Adrenal gland (tissue), 12 donors: ENCODE results near the gene PTTG1IP. TPM values are rescaled to one million over a fixed set of nuclear protein-coding genes. Genes with fewer than 3 reads are reported as not detected.

Experiments
- DNase-seq, 7 donors: peaks; one replicate each; pipeline ENCODE4 v3.0.0-alpha.2; 2019 to 2020
- H3K27ac ChIP-seq, 5 donors: fragments of 200-600 bp; sonication (generic) in 4 of 5; 1 replicate in 3 of 5; 2 replicates in 2 of 5; pipeline versions ENCODE4 v1.5.1 to v1.8.0; 2016 to 2020; ENCODE audit warnings: mild to moderate bottlenecking in 1 of 5
- H3K27me3 ChIP-seq: fragments of 200-600 bp; 2 replicates; pipeline ENCODE4 v1.8.0; 2021
- H3K36me3 ChIP-seq, 2 donors: fragments of 200-600 bp; replicated peaks in 1 of 2; 1 replicate in 1 of 2; 2 replicates in 1 of 2; pipeline versions ENCODE4 v1.5.1 to v1.8.0; 2018 to 2022
- H3K4me1 ChIP-seq, 2 donors: fragments of 200-600 bp; replicated peaks in 1 of 2; 1 replicate in 1 of 2; 2 replicates in 1 of 2; pipeline versions ENCODE4 v1.5.1 to v1.8.0; 2018 to 2021
- H3K4me3 ChIP-seq, 4 donors: fragments of 200-600 bp; sonication (generic) in 3 of 4; one replicate each; pipeline ENCODE4 v1.5.1; 2016 to 2018
- H3K9me3 ChIP-seq, 3 donors: fragments of 200-600 bp; sonication (generic) in 1 of 3; replicated peaks in 1 of 3; 1 replicate in 2 of 3; 2 replicates in 1 of 3; pipeline versions ENCODE4 v1.5.1 to v1.8.0; 2016 to 2021
- POLR2A ChIP-seq, 2 donors: fragments of 450-650 bp; IDR thresholded peaks; one replicate each; pipeline ENCODE4 v1.6.1; 2017; ENCODE audit warnings: antibody characterized with exemption in 2 of 2, mild to moderate bottlenecking in 2 of 2, moderate library complexity in 1 of 2
- WGBS, 4 donors: extraction: QIAGEN DNeasy Blood & Tissue Kit in 2 of 4; methylation state at CpG; one replicate each; pipeline versions ENCODE4 v1.1.5 to v1.1.7; 2013 to 2017; 5-methylcytosine and 5-hydroxymethylcytosine counted together
- intact Hi-C, 2 donors: fragments of 100-400 bp; cut with DNase I; formaldehyde crosslinking; loops; one replicate each; pipeline versions ENCODE4 v1.14.1 to v1.15.0; 2022 to 2023
- polyA plus RNA-seq, 3 donors: library from polyadenylated mRNA; stranded (reverse); fragments of 200-250 nt in 2 of 3; fragments of 350-450 nt in 1 of 3; fragmentation: Illumina TruSeq in 1 of 3; extraction: RNeasy Lipid Tissue Mini Kit (QIAGEN cat#74804) in 1 of 3; gene quantifications; one replicate each; pipeline ENCODE4 v1.2.3, GENCODE V29; 2013 to 2014
- total RNA-seq, 9 donors: library from RNA; depleted of rRNA in 4 of 9; stranded (reverse); fragments of >200 nt in 4 of 9; fragments of 120-200 nt in 1 of 9; fragmentation: NEBNext Ultra II Directional in 1 of 9; extraction: Animal tissue kit (Norgen Biotek cat#: 25700) in 1 of 9; gene quantifications; one replicate each; pipeline versions ENCODE4 v1.1.0 to v1.2.4, GENCODE V29; 2013 to 2023
- TF ChIP-seq, protein P1 (sequence below), 6 experiments: fragments of 450-650 bp in 4 of 6; fragments of 200-600 bp in 2 of 6; sonication (generic) in 1 of 6; IDR thresholded peaks; 1 replicate in 5 of 6; 2 replicates in 1 of 6; pipeline versions ENCODE4 v1.5.1 to v1.8.0; 2016 to 2021; ENCODE audit warnings: antibody characterized with exemption in 6 of 6, mild to moderate bottlenecking in 2 of 6, moderate library complexity in 1 of 6
- donor health status: healthy with polysubstance abuse.
- donor health status: Bipolar disorder and iron deficiency.
- donor health status: DM: yes; HTN: yes; CAD: no.
- donor health status: DM: no; HTN: no; CAD: no.
- donor health status: DM: no; HTN: no; CAD: no.
- donor health status: DM: yes; HTN: yes; CAD: no.

The PTTG1IP gene
- total and polyA plus RNA-seq, 12 donors: 110 to 467 (median 215) TPM

DNA sequence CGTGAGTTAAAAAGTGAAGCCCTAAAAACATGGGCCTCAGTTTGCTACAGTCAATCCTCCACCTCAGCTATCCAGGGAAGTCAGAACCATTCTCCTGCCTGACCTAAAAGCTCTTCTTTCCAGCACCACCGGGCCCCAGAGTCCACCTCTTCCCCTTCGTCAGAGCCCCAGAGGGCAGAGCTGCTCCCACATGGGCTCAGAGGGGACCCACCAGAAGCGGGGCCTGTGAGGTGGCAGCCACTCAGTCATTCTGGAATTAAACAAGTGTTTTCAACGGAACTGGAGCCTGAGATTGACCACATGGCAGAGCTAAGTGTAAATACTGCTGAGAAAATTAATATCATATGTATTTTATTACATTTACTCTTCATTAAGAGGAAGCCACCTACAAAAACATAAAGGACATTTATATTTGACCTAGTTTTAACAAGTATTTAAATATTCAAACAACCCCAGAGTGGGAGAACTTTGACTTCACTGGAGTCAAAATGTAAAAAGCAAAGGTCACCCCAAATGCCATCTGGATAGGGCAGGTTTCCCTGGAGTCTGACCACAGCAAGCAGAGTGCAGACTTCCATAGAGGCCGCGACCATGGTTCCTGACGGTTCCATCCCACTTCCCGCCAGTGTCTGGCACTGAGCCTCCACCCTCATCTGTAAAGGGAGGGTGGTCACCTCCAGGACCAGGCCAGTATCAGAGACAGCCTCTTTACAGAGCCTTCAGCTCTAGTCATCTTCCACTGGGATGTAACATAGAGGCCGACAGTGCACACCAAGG, 57.5 kb downstream of the PTTG1IP start:
- no peak overlapping the region for H3K27ac ChIP-seq
- no peak overlapping the region for H3K4me3 ChIP-seq
- H3K36me3 ChIP-seq: peaks cover 0 to 12% of the 10 kb centered on the region in 2 donors
- intact Hi-C loops: loop anchor here in 1 of 2 donors (5.0 kb wide), 1 partner anchor 56 kb away; the partner anchor contains the start of gene PTTG1IP
- no peaks in the 10 kb centered on the region for H3K27me3 ChIP-seq
- peak in 2 of 7 donors; percentile 20 to 49 for DNase-seq
- 66 to 76% (median 73%) methylated on average over 9 to 10 of the region's 10 CpGs for WGBS, 4 donors
- H3K4me1 ChIP-seq: peaks cover 8 to 14% of the 10 kb centered on the region in 2 donors
- TF ChIP-seq, protein P1, sequence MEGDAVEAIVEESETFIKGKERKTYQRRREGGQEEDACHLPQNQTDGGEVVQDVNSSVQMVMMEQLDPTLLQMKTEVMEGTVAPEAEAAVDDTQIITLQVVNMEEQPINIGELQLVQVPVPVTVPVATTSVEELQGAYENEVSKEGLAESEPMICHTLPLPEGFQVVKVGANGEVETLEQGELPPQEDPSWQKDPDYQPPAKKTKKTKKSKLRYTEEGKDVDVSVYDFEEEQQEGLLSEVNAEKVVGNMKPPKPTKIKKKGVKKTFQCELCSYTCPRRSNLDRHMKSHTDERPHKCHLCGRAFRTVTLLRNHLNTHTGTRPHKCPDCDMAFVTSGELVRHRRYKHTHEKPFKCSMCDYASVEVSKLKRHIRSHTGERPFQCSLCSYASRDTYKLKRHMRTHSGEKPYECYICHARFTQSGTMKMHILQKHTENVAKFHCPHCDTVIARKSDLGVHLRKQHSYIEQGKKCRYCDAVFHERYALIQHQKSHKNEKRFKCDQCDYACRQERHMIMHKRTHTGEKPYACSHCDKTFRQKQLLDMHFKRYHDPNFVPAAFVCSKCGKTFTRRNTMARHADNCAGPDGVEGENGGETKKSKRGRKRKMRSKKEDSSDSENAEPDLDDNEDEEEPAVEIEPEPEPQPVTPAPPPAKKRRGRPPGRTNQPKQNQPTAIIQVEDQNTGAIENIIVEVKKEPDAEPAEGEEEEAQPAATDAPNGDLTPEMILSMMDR (IDR thresholded peaks at IDR 0.05): no peak
- no peak for TF ChIP-seq POLR2A (IDR thresholded peaks at IDR 0.05)
- H3K9me3 ChIP-seq: no peaks in the 10 kb centered on the region

DNA sequence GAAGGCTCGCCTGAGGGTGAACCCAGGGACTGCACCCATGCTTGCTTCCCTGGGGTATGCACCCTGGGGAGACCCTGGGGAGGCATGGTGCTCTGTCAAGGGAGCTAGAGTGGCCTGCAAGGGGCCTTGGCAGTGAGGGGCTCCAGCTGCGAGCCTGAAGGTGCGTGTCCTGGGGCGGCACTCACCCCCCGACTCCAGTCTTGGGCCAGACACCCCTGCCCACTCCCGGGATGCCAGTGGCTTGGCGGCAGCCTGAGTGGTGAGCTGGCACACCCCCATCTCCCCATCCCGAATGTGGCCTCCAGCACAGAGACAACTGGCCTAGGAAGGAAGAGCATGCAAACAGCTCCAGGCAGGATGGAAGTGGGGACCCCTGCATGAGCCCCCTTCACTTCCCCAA, 58.3 kb downstream of the PTTG1IP start:
- TF ChIP-seq POLR2A (IDR thresholded peaks at IDR 0.05): no peak
- TF ChIP-seq, protein P1 (IDR thresholded peaks at IDR 0.05): no peak
- no peak for DNase-seq
- 89 to 93% (median 92%) methylated on average over 3 to 8 of the region's 8 CpGs for WGBS, 4 donors
- intact Hi-C loops: loop anchor here in 1 of 2 donors (5.0 kb wide), 1 partner anchor 57 kb away; the partner anchor contains the start of gene PTTG1IP
- Histone ChIP-seq H3K36me3 (peaks cover 0 to 16% of the 10 kb centered on the region in 2 donors), H3K9me3 (no peaks in the 10 kb centered on the region), H3K4me3 (no peak overlapping the region), H3K27me3 (no peaks in the 10 kb centered on the region), H3K4me1 (peaks cover 8 to 14% of the 10 kb centered on the region in 2 donors), H3K27ac (no peak overlapping the region)

DNA sequence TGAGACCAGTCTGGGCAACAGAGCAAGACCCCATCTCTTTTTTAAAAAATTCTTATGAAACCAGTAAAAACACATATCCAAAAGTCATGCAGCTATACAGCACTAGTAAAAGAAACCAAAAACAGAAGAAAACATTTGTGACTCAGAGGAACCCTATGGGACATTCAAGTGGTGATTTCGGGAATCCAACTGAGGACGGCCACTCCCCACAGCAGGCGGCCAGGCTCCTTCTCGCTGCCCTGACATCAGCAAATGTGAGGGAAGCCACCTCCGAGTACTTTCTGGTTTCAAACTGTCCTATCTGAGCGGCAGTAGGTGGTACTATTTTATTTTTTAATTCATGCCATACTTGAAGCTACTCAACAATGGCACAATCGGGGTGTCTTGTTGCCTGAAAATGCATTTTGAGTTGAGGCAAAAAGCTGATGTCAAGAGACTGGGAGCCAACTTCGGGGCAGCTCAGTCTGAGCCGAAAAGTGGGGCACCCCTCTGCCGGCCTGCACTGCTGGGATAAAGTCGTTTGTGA, 58.9 kb downstream of the PTTG1IP start:
- WGBS, 4 donors: 84 to 90% (median 88%) methylated on average over 11 of the region's 11 CpGs
- no peak overlapping the region for H3K4me3 ChIP-seq

DNA sequence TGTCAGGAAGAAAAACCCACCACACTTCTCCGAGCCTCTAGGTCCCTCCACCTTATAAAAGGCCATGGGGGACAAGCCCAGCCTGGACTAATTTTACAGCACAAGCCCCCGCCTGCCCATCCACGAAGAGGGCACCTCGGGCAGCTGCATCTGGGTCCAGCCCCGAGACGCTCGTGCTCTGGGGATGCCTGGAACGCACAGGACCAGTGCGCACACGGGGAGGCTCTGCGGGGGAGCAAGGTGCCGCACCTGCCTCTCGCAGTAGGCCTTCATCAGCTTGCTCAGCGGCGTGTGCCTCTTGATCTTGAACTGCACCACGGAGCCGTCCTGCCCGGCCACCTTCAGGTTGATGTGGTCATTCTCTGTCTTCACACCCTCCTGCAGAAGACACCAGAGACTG, 59.8 kb downstream of the PTTG1IP start:
- DNase-seq: no peak
- TF ChIP-seq, protein P1 (IDR thresholded peaks at IDR 0.05): no peak
- no peak for TF ChIP-seq POLR2A (IDR thresholded peaks at IDR 0.05)
- intact Hi-C loops: no loop called here

More for the DNA sequence above, 58.9 kb downstream of the PTTG1IP start:
- TF ChIP-seq, protein P1 (IDR thresholded peaks at IDR 0.05): no peak
- TF ChIP-seq POLR2A (IDR thresholded peaks at IDR 0.05): no peak
- Histone ChIP-seq H3K9me3 (no peaks in the 10 kb centered on the region), H3K4me1 (peaks cover 8 to 14% of the 10 kb centered on the region in 2 donors), H3K27me3 (no peaks in the 10 kb centered on the region), H3K36me3 (peaks cover 0 to 22% of the 10 kb centered on the region in 2 donors), H3K27ac (no peak overlapping the region)
- intact Hi-C loops: loop anchor here in 1 of 2 donors (5.0 kb wide), 1 partner anchor 58 kb away; the partner anchor contains the start of gene PTTG1IP
- DNase-seq: no peak

More for the DNA sequence above, 59.8 kb downstream of the PTTG1IP start:
- H3K36me3 ChIP-seq: peaks cover 0 to 31% of the 10 kb centered on the region in 2 donors
- WGBS, 4 donors: 93 to 98% (median 94%) methylated on average over 6 to 18 of the region's 18 CpGs
- H3K27me3 ChIP-seq: no peaks in the 10 kb centered on the region
- no peak overlapping the region for H3K4me3 ChIP-seq
- H3K27ac ChIP-seq: no peak overlapping the region
- no peaks in the 10 kb centered on the region for H3K9me3 ChIP-seq
- H3K4me1 ChIP-seq: peaks cover 8 to 14% of the 10 kb centered on the region in 2 donors
